Erythroblast (primary cell): Measurements from ENCODE around the gene SNX33.

Source experiments
- GATA1 ChIP-seq: IDR thresholded peaks from 2 replicates; pipeline ENCODE4 v1.6.1; 2011; ENCODE audit warnings: low read depth, mild to moderate bottlenecking, control low read depth, low read length, moderate library complexity
- POLR2A ChIP-seq: IDR thresholded peaks from 2 replicates; pipeline ENCODE4 v1.6.1; 2011; ENCODE audit warnings: mild to moderate bottlenecking, low read length

- TF ChIP-seq POLR2A (no peak), GATA1 (no peak)
Observed at GRCh38 chr15:75616766-75617165, 30.9 kb upstream of the SNX33 start.
